ENCODE measurements around the gene NRTN. TPM values are rescaled to one million over a fixed set of nuclear protein-coding genes. Genes with fewer than 3 reads are reported as not detected.
"Not testable (repeated sequence)": the region's sequence is repeated elsewhere in the genome, so short reads cannot be mapped to it uniquely, and the experiment has no call there.

NRTN gene
- total RNA-seq, 2 experiments from 2014 or later, result 0.49 to 3.2 TPM

- H3K4me1 ChIP-seq (ENCODE audit: insufficient read depth, low read length, poor library complexity, severe bottlenecking), result peaks cover 13% of the 10 kb centered on the region
- H4K20me1 ChIP-seq (ENCODE audit: insufficient read depth, low read length); H3K9me2 ChIP-seq (ENCODE audit: insufficient read depth, low read length); CTCF ChIA-PET (ENCODE audit: unreplicated experiment); intact Hi-C loops (cut with micrococcal nuclease; ENCODE audit: unreplicated experiment); BruUV-seq (replicated peaks); H3K27ac ChIP-seq (ENCODE audit: low read depth, low read length, poor library complexity, severe bottlenecking); H3K9me3 ChIP-seq (ENCODE audit: low read length); DNase-seq (ENCODE audit: low spot score); H3K4me2 ChIP-seq (ENCODE audit: low read length); H3K79me2 ChIP-seq (ENCODE audit: insufficient read depth, low read depth, low read length); H3K4me3 ChIP-seq (ENCODE audit: low read depth, low read length, poor library complexity, severe bottlenecking); H3K36me3 ChIP-seq (ENCODE audit: insufficient read depth, low read length); H2AFZ ChIP-seq (ENCODE audit: low read length): not testable (repeated sequence)
- POLR2A ChIA-PET, result interaction anchor here (0.7 kb wide), 1 partner anchor 23 kb away, joined by 3 read pairs; no protein-coding TSS in a partner anchor
Measured at GRCh38 chr19:5855151-5855550, 50.3 kb downstream of the NRTN start.

- intact Hi-C loops (cut with micrococcal nuclease; ENCODE audit: unreplicated experiment), result no loop called here
- BruUV-seq (replicated peaks), result no TSS peak
- H3K4me3 ChIP-seq (ENCODE audit: low read depth, low read length, poor library complexity, severe bottlenecking), result no peak overlapping the region
- H3K79me2 ChIP-seq (ENCODE audit: insufficient read depth, low read depth, low read length), result no peaks in the 10 kb centered on the region
- H3K27ac ChIP-seq (ENCODE audit: low read depth, low read length, poor library complexity, severe bottlenecking), result no peak overlapping the region
- H2AFZ ChIP-seq (ENCODE audit: low read length), result no peak overlapping the region
- ChIA-PET CTCF (ENCODE audit: unreplicated experiment) (no interaction called here), POLR2A (no interaction called here)
- no peak for DNase-seq (ENCODE audit: low spot score)
- H3K4me2 ChIP-seq (ENCODE audit: low read length), result no peak overlapping the region
- H3K9me2 ChIP-seq (ENCODE audit: insufficient read depth, low read length), result no peaks in the 10 kb centered on the region
- H4K20me1 ChIP-seq (ENCODE audit: insufficient read depth, low read length), result no peaks in the 10 kb centered on the region
- H3K36me3 ChIP-seq (ENCODE audit: insufficient read depth, low read length), result no peaks in the 10 kb centered on the region
- TF ChIP-seq CTCF (conservative IDR thresholded peaks at IDR 0.05; ENCODE audit: low read length) (no peak), EZH2phosphoT487 (IDR thresholded peaks at IDR 0.05; ENCODE audit: borderline replicate concordance, low read depth, low read length) (no peak)
- no peaks in the 10 kb centered on the region for H3K4me1 ChIP-seq (ENCODE audit: insufficient read depth, low read length, poor library complexity, severe bottlenecking)
- no peaks in the 10 kb centered on the region for H3K9me3 ChIP-seq (ENCODE audit: low read length)
Measured at GRCh38 chr19:5857203-5858081, 52.6 kb downstream of the NRTN start.

- Histone ChIP-seq H3K9me2 (ENCODE audit: insufficient read depth, low read length) (no peaks in the 10 kb centered on the region), H3K4me1 (ENCODE audit: insufficient read depth, low read length, poor library complexity, severe bottlenecking) (peaks cover 7% of the 10 kb centered on the region), H3K4me2 (ENCODE audit: low read length) (no peak overlapping the region), H4K20me1 (ENCODE audit: insufficient read depth, low read length) (no peaks in the 10 kb centered on the region), H2AFZ (ENCODE audit: low read length) (no peak overlapping the region), H3K27ac (ENCODE audit: low read depth, low read length, poor library complexity, severe bottlenecking) (no peak overlapping the region), H3K9me3 (ENCODE audit: low read length) (no peaks in the 10 kb centered on the region), H3K79me2 (ENCODE audit: insufficient read depth, low read depth, low read length) (no peaks in the 10 kb centered on the region), H3K4me3 (ENCODE audit: low read depth, low read length, poor library complexity, severe bottlenecking) (no peak overlapping the region), H3K36me3 (ENCODE audit: insufficient read depth, low read length) (no peaks in the 10 kb centered on the region)
- POLR2A ChIA-PET, result no interaction called here
- TF ChIP-seq EZH2phosphoT487 (IDR thresholded peaks at IDR 0.05; ENCODE audit: borderline replicate concordance, low read depth, low read length) (no peak), CTCF (conservative IDR thresholded peaks at IDR 0.05; ENCODE audit: low read length) (no peak)
- DNase-seq (ENCODE audit: low spot score), result no peak
- CTCF ChIA-PET (ENCODE audit: unreplicated experiment), result no interaction called here
- no TSS peak for BruUV-seq (replicated peaks)
- intact Hi-C loops (cut with micrococcal nuclease; ENCODE audit: unreplicated experiment), result no loop called here
Measured at GRCh38 chr19:5863030-5863665, 58.3 kb downstream of the NRTN start.
